Body of pancreas (tissue), 4 donors: Measurements from ENCODE around the gene FLOT1.

Experiments
- CTCF ChIP-seq, 7 experiments: fragments of 450-650 bp in 4 of 7; fragments of 200-600 bp in 3 of 7; sonication (generic) in 3 of 7; IDR thresholded peaks; one replicate each; pipeline ENCODE4 v1.5.1; 2016 to 2019; ENCODE audit warnings: antibody characterized with exemption in 7 of 7
- POLR2A ChIP-seq, 3 donors: fragments of 450-650 bp; IDR thresholded peaks; one replicate each; pipeline ENCODE4 v1.6.1; 2016; ENCODE audit warnings: antibody characterized with exemption in 3 of 3, mild to moderate bottlenecking in 2 of 3

GRCh38 chr6:30766461-30767157, 24.1 kb upstream of the FLOT1 start:
- TF ChIP-seq CTCF (IDR thresholded peaks at IDR 0.05): no peak
- TF ChIP-seq POLR2A (IDR thresholded peaks at IDR 0.05): no peak
